ENCODE data around the gene C1RL. TPM values are rescaled to one million over a fixed set of nuclear protein-coding genes. Genes with fewer than 3 reads are reported as not detected.

Gene C1RL
- total and polyA plus RNA-seq, 4 donors: 67.5 to 188 (median 124) TPM

- Histone ChIP-seq H3K36me3 (ENCODE audit: control insufficient read depth in 4 of 4, insufficient read depth in 3 of 4, low read depth in 1 of 4, low read length in 3 of 4) (peaks cover 3 to 11% (median 6%) of the 10 kb centered on the region in 4 donors), H3K9me3 (ENCODE audit: control insufficient read depth in 4 of 4, low read length in 3 of 4) (no peaks in the 10 kb centered on the region), H3K27me3 (ENCODE audit: control insufficient read depth in 4 of 4, insufficient read depth in 4 of 4, low read length in 3 of 4) (no peaks in the 10 kb centered on the region), H3K4me1 (ENCODE audit: control insufficient read depth in 4 of 4, insufficient read depth in 4 of 4, low read length in 3 of 4) (peaks cover 5 to 43% (median 30%) of the 10 kb centered on the region in 4 donors), H3K4me3 (ENCODE audit: low read depth in 1 of 3, low read length in 3 of 3) (no peak overlapping the region), H3K27ac (ENCODE audit: low read depth in 1 of 2, low read length in 2 of 2) (no peak overlapping the region), H3K9ac (ENCODE audit: low read depth in 1 of 2, low read length in 2 of 2) (no peak overlapping the region)
- TF ChIP-seq MAX (IDR thresholded peaks at IDR 0.05) (no peak), SP1 (IDR thresholded peaks at IDR 0.05) (no peak), FOXA2 (IDR thresholded peaks at IDR 0.05) (no peak), YY1 (IDR thresholded peaks at IDR 0.05) (no peak), NR2F2 (IDR thresholded peaks at IDR 0.05) (no peak), JUND (IDR thresholded peaks at IDR 0.05) (no peak), TAF1 (conservative IDR thresholded peaks at IDR 0.05) (no peak), HNF4G (IDR thresholded peaks at IDR 0.05) (no peak), GABPA (IDR thresholded peaks at IDR 0.05 in 1 of 2, conservative IDR thresholded peaks at IDR 0.05 in 1 of 2) (no peak), FOXA1 (IDR thresholded peaks at IDR 0.05) (no peak), HNF4A (conservative IDR thresholded peaks at IDR 0.05) (no peak), RXRA (IDR thresholded peaks at IDR 0.05) (no peak), RAD21 (IDR thresholded peaks at IDR 0.05) (no peak), EGR1 (IDR thresholded peaks at IDR 0.05; ENCODE audit: low read depth in 2 of 2) (no peak)
- TF ChIP-seq, protein P1, sequence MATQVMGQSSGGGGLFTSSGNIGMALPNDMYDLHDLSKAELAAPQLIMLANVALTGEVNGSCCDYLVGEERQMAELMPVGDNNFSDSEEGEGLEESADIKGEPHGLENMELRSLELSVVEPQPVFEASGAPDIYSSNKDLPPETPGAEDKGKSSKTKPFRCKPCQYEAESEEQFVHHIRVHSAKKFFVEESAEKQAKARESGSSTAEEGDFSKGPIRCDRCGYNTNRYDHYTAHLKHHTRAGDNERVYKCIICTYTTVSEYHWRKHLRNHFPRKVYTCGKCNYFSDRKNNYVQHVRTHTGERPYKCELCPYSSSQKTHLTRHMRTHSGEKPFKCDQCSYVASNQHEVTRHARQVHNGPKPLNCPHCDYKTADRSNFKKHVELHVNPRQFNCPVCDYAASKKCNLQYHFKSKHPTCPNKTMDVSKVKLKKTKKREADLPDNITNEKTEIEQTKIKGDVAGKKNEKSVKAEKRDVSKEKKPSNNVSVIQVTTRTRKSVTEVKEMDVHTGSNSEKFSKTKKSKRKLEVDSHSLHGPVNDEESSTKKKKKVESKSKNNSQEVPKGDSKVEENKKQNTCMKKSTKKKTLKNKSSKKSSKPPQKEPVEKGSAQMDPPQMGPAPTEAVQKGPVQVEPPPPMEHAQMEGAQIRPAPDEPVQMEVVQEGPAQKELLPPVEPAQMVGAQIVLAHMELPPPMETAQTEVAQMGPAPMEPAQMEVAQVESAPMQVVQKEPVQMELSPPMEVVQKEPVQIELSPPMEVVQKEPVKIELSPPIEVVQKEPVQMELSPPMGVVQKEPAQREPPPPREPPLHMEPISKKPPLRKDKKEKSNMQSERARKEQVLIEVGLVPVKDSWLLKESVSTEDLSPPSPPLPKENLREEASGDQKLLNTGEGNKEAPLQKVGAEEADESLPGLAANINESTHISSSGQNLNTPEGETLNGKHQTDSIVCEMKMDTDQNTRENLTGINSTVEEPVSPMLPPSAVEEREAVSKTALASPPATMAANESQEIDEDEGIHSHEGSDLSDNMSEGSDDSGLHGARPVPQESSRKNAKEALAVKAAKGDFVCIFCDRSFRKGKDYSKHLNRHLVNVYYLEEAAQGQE (IDR thresholded peaks at IDR 0.05): no peak
- TF ChIP-seq, protein P2, sequence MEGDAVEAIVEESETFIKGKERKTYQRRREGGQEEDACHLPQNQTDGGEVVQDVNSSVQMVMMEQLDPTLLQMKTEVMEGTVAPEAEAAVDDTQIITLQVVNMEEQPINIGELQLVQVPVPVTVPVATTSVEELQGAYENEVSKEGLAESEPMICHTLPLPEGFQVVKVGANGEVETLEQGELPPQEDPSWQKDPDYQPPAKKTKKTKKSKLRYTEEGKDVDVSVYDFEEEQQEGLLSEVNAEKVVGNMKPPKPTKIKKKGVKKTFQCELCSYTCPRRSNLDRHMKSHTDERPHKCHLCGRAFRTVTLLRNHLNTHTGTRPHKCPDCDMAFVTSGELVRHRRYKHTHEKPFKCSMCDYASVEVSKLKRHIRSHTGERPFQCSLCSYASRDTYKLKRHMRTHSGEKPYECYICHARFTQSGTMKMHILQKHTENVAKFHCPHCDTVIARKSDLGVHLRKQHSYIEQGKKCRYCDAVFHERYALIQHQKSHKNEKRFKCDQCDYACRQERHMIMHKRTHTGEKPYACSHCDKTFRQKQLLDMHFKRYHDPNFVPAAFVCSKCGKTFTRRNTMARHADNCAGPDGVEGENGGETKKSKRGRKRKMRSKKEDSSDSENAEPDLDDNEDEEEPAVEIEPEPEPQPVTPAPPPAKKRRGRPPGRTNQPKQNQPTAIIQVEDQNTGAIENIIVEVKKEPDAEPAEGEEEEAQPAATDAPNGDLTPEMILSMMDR (IDR thresholded peaks at IDR 0.05; ENCODE audit: low read depth, low read length, missing input control): no peak
- TF ChIP-seq, protein P3, sequence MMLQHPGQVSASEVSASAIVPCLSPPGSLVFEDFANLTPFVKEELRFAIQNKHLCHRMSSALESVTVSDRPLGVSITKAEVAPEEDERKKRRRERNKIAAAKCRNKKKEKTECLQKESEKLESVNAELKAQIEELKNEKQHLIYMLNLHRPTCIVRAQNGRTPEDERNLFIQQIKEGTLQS (IDR thresholded peaks at IDR 0.05): no peak
- TF ChIP-seq, protein P4, sequence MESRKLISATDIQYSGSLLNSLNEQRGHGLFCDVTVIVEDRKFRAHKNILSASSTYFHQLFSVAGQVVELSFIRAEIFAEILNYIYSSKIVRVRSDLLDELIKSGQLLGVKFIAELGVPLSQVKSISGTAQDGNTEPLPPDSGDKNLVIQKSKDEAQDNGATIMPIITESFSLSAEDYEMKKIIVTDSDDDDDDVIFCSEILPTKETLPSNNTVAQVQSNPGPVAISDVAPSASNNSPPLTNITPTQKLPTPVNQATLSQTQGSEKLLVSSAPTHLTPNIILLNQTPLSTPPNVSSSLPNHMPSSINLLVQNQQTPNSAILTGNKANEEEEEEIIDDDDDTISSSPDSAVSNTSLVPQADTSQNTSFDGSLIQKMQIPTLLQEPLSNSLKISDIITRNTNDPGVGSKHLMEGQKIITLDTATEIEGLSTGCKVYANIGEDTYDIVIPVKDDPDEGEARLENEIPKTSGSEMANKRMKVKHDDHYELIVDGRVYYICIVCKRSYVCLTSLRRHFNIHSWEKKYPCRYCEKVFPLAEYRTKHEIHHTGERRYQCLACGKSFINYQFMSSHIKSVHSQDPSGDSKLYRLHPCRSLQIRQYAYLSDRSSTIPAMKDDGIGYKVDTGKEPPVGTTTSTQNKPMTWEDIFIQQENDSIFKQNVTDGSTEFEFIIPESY (IDR thresholded peaks at IDR 0.05): no peak
- 97% methylated on average over 17 of the region's 17 CpGs for WGBS
- DNase-seq (ENCODE audit: low spot score): no peak
These were observed 48.4 kb upstream of the C1RL start for GRCh38 chr12:7157391-7157790.
